Right lobe of liver (tissue), 4 donors: ENCODE results near the gene PPP1R36.

ENCODE experiments used
- CTCF ChIP-seq, 4 donors: fragments of 200-600 bp in 3 of 4; fragments of 450-650 bp in 1 of 4; IDR thresholded peaks; one replicate each; pipeline versions ENCODE4 v1.5.1 to v1.8.0; 2016 to 2022; ENCODE audit warnings: antibody characterized with exemption in 4 of 4, mild to moderate bottlenecking in 2 of 4
- POLR2A ChIP-seq: fragments of 450-650 bp; IDR thresholded peaks from one replicate; pipeline ENCODE4 v1.6.1; 2017; ENCODE audit warnings: antibody characterized with exemption, mild to moderate bottlenecking
- donor health status: DM: no; HTN: no; CAD: no.
- donor health status: DM: no; HTN: no; CAD: no.
- donor health status: DM: no; HTN: yes; CAD: no.

DNA sequence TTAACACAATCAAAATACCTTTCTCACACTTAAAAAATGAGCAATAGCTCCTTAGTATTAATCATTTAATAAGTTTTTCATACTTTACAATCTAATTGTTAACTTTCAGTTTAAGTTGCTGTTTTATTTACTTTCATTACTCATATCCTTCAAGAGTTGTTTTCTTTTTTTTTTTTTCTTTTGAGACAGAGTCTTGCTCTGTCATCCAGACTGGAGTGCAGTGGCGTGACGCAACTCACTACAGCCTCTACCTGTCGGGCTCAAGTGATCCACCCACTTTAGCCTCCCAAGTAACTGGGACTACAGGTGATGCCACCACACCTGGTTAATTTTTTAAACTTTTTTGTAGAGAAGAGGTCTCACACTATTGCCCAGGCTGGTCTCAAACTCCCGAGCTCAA, 29.1 kb upstream of the PPP1R36 start:
- TF ChIP-seq CTCF (IDR thresholded peaks at IDR 0.05) (no peak), POLR2A (no peak)
